Hepatocyte (in vitro differentiated cells): ENCODE measurements around the gene RAB3IL1. TPM values are rescaled to one million over a fixed set of nuclear protein-coding genes. Genes with fewer than 3 reads are reported as not detected.

Source experiments
- DNase-seq: peaks from one replicate; pipeline ENCODE4 v3.0.0-alpha.2; 2016; ENCODE audit warnings: low spot score
- H2AFZ ChIP-seq: fragments of 200-600 bp; sonication (generic); 2 replicates; pipeline ENCODE4 v1.6.0; 2016; ENCODE audit warnings: antibody characterized with exemption, mild to moderate bottlenecking
- H3K27ac ChIP-seq: fragments of 200-600 bp; sonication (generic); 2 replicates; pipeline ENCODE4 v1.5.1; 2016; ENCODE audit warnings: mild to moderate bottlenecking
- H3K27me3 ChIP-seq: fragments of 200-600 bp; sonication (generic); 2 replicates; pipeline ENCODE4 v1.6.1; 2016
- H3K36me3 ChIP-seq: fragments of 200-600 bp; sonication (generic); replicated peaks from 2 replicates; pipeline ENCODE4 v1.5.1; 2016; ENCODE audit warnings: low read depth; ENCODE audit not compliant: insufficient read depth
- H3K4me1 ChIP-seq: fragments of 200-600 bp; sonication (generic); 2 replicates; pipeline ENCODE4 v1.5.1; 2016; ENCODE audit warnings: mild to moderate bottlenecking, moderate library complexity; ENCODE audit not compliant: insufficient read depth
- H3K4me2 ChIP-seq: fragments of 200-600 bp; sonication (generic); 2 replicates; pipeline ENCODE4 v1.6.0; 2016
- H3K4me3 ChIP-seq: fragments of 200-600 bp; sonication (generic); 2 replicates; pipeline ENCODE4 v1.5.1; 2016; ENCODE audit warnings: mild to moderate bottlenecking
- H3K79me2 ChIP-seq: fragments of 200-600 bp; sonication (generic); 2 replicates; pipeline ENCODE4 v1.6.0; 2017; ENCODE audit warnings: mild to moderate bottlenecking
- H3K9me2 ChIP-seq: fragments of 200-600 bp; sonication (generic); replicated peaks from 2 replicates; pipeline ENCODE4 v1.6.0; 2017; ENCODE audit warnings: mild to moderate bottlenecking; ENCODE audit not compliant: insufficient read depth
- H3K9me3 ChIP-seq: fragments of 200-600 bp; sonication (generic); 2 replicates; pipeline ENCODE4 v1.5.1; 2016; ENCODE audit warnings: low read depth, mild to moderate bottlenecking
- H4K20me1 ChIP-seq: fragments of 200-600 bp; sonication (generic); 2 replicates; pipeline ENCODE4 v1.6.0; 2016; ENCODE audit warnings: mild to moderate bottlenecking; ENCODE audit not compliant: insufficient read depth, poor library complexity, severe bottlenecking
- CTCF ChIP-seq: fragments of 200-600 bp; sonication (generic); IDR thresholded peaks from 2 replicates; pipeline ENCODE4 v1.5.1; 2016; ENCODE audit warnings: antibody characterized with exemption, mild to moderate bottlenecking; ENCODE audit not compliant: poor library complexity
- EZH2 ChIP-seq: fragments of 200-600 bp; sonication (generic); IDR thresholded peaks from 2 replicates; pipeline ENCODE4 v1.6.1; 2016; ENCODE audit warnings: antibody characterized with exemption, mild to moderate bottlenecking, borderline replicate concordance
- EZH2phosphoT487 ChIP-seq: fragments of 200-600 bp; sonication (generic); IDR thresholded peaks from one replicate; pipeline ENCODE4 v1.6.1; 2018; ENCODE audit warnings: antibody characterized with exemption, mild to moderate bottlenecking, low read depth, moderate library complexity; ENCODE audit not compliant: unreplicated experiment, severe bottlenecking
- WGBS: methylation state at CpG from one replicate; pipeline ENCODE4 v1.1.6; 2016; ENCODE audit warnings: low lambda C conversion rate; ENCODE audit errors: missing lambda C conversion rate; 5-methylcytosine and 5-hydroxymethylcytosine counted together
- polyA plus RNA-seq: library from polyadenylated mRNA; unstranded; fragments of >200 nt; fragmentation: Nextera tagmentation; extraction: Ambion mirVana; gene quantifications from 2 replicates; pipeline ENCODE4 v1.2.1, GENCODE V29; 2016
- total RNA-seq: library from RNA; depleted of rRNA; stranded (reverse); fragments of >200 nt; gene quantifications from 2 replicates; pipeline ENCODE4 v1.2.3, GENCODE V29; 2014

The RAB3IL1 gene
- total and polyA plus RNA-seq, 2 experiments from 2014 or later, result 10.8 to 18.6 TPM

GRCh38 chr11:61893981-61894380, 23.4 kb downstream of the RAB3IL1 start:
- Histone ChIP-seq H3K27me3 (no peaks in the 10 kb centered on the region), H3K4me2 (no peak overlapping the region), H3K79me2 (no peaks in the 10 kb centered on the region), H3K4me1 (peaks cover 9% of the 10 kb centered on the region), H4K20me1 (no peaks in the 10 kb centered on the region), H3K36me3 (no peaks in the 10 kb centered on the region), H3K9me2 (no peaks in the 10 kb centered on the region), H3K27ac (no peak overlapping the region), H3K9me3 (no peaks in the 10 kb centered on the region), H3K4me3 (no peak overlapping the region), H2AFZ (no peak overlapping the region)
- DNase-seq, result no peak
- TF ChIP-seq EZH2phosphoT487, result no peak
- no peak for TF ChIP-seq CTCF
- WGBS, result 86% methylated on average over 5 of the region's 5 CpGs

GRCh38 chr11:61892085-61892370, 25.3 kb downstream of the RAB3IL1 start:
- H3K4me1 ChIP-seq, result peaks cover 9% of the 10 kb centered on the region
- no peaks in the 10 kb centered on the region for H3K36me3 ChIP-seq
- no peaks in the 10 kb centered on the region for H3K9me2 ChIP-seq
- no peaks in the 10 kb centered on the region for H4K20me1 ChIP-seq
- no peaks in the 10 kb centered on the region for H3K79me2 ChIP-seq
- WGBS, result 18% methylated on average over 10 of the region's 12 CpGs
- H3K27me3 ChIP-seq, result no peaks in the 10 kb centered on the region
- no peak overlapping the region for H3K27ac ChIP-seq
- peak overlapping the region; percentile 92 for H3K4me3 ChIP-seq
- peak overlapping the region; percentile 100 for H3K4me2 ChIP-seq
- H3K9me3 ChIP-seq, result no peaks in the 10 kb centered on the region
- DNase-seq, result no peak
- TF ChIP-seq CTCF, result no peak
- no peak for TF ChIP-seq EZH2phosphoT487
- no peak for TF ChIP-seq EZH2
- peak overlapping the region; percentile 90 for H2AFZ ChIP-seq

GRCh38 chr11:61891331-61892084, 25.9 kb downstream of the RAB3IL1 start, which contains the start of gene FADS3:
FADS3 (minus strand) TSS chr11:61891545; CDS start chr11:61891381, 164 bp downstream.
- peak within 1 kb of the TSS; percentile 90 for H2AFZ ChIP-seq
- WGBS, result 2% methylated on average over 33 of the region's 96 CpGs
- DNase-seq, result peak; percentile 92

More at GRCh38 chr11:61891331-61892084, 25.9 kb downstream of the RAB3IL1 start, which contains the start of gene FADS3:
- H4K20me1 ChIP-seq, result no peaks in the 10 kb centered on the region
- peak within 1 kb of the TSS; percentile 100 for H3K4me2 ChIP-seq
- no peaks in the 10 kb centered on the region for H3K36me3 ChIP-seq
- peak within 1 kb of the TSS; percentile 67 for H3K27ac ChIP-seq
- peaks cover 9% of the 10 kb centered on the region for H3K4me1 ChIP-seq
- TF ChIP-seq EZH2phosphoT487 (no peak), EZH2 (no peak), CTCF (no peak)
- H3K79me2 ChIP-seq, result no peaks in the 10 kb centered on the region
- no peaks in the 10 kb centered on the region for H3K27me3 ChIP-seq
- no peaks in the 10 kb centered on the region for H3K9me2 ChIP-seq
- H3K4me3 ChIP-seq, result peak within 1 kb of the TSS; percentile 92
- no peaks in the 10 kb centered on the region for H3K9me3 ChIP-seq
